GM18520 (cell line): ENCODE data around the gene TMEM125.

Source experiments
- ATAC-seq: cut with Tn5 transposase; IDR thresholded peaks from one replicate; pipeline ENCODE4 v1.9.1; 2021; ENCODE audit not compliant: unreplicated experiment

The TMEM125 gene

DNA sequence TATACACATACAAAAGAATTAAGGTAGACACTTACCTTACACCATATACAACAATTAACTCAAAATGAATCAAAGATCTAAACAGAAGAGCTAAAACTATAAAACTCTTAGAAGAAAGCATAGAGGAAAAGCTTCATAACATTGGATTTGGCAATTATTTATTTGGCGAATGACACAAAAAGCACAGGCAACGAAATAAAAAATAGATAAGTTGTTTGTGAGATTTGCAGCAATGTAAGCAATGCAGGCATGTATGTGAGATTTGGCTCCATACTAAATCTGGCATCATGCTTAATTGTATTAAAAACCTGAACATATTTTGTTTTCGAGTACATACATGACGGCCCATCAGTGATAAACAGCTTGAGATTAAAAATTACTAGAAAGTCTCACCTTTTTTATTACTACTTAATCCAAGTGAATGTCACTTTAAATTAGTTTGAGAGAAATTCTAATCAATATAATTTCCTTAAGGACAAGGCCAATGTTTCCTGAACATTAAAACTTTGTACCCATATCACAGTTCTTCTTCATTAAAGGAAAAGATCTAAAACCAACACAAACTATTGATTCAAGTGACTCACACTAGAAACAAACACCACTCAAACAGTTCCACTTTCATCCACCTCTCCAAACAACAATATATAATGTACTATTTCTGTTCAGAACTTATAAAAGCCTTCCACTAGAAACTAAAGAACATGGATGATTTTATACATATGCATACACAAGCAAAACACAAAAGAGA is 23.1 kb upstream of the TMEM125 start:
- no peak for ATAC-seq

DNA sequence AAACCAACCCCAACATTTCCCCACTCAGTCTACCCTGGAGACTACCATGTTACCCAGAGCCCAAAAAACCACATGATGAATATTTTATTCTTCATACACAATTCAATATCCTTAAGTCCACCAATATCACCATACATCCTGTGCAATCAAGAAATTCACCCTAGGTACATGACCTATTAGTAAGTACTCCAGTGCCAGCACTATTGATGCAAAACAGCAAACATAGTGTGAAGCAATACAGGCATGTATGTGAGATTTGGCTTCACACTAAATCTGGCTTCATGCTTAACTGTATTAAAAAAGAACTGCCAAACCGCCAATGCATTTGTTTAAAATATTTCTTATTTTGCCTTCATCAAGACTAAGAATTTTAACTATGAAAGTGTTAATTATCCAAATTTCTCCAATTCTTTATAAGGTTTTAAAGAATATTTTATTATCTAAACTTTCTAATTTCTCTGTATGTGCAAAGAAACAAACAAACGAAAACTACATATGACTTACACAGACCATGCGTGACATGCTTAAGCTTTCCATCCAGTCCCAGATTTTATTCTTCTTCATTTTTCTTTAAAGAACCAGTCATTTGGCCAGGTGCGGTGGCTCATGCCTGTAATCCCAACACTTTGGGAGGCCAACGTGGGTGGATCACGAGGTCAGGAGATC is 22.4 kb upstream of the TMEM125 start:
- no peak for ATAC-seq

DNA sequence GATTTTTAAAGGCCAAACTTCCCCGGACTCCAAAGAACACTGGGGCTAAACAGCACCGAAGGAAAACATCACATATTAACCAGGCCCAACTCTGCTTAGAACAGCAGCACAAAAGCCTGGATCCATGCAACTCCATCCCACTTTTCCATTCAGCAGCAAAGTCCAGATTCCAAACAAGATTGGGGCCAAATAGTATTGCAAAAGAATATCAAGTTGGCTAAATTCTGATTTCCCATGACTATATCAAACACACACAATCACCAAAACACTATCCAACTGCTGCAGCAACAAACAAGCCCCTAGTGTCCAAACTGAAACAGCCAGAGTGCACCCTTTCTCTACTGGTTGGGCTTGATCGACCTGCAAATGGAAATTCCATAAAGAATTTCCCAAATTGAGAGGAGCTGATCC is 19.4 kb upstream of the TMEM125 start:
- ATAC-seq: no peak

DNA sequence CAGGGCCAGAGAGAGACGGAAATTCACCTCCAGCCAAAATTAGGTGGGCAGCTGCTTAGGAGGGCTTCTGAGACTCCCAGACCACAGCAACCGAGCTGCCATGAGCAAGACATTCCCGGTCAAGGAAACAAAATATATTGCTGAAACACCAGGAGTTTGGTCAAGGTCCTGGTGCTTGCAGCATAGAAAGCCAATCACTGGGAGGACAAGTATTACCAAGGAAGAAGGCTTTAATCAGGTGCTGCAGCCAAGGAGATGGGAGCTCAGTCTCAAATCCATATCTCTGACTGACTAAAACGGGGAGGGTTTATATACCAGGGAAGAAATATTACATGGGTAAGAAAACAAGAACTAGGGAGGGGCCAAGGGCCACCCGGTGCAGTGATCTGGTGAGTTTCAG is 18.8 kb upstream of the TMEM125 start:
- ATAC-seq: no peak

DNA sequence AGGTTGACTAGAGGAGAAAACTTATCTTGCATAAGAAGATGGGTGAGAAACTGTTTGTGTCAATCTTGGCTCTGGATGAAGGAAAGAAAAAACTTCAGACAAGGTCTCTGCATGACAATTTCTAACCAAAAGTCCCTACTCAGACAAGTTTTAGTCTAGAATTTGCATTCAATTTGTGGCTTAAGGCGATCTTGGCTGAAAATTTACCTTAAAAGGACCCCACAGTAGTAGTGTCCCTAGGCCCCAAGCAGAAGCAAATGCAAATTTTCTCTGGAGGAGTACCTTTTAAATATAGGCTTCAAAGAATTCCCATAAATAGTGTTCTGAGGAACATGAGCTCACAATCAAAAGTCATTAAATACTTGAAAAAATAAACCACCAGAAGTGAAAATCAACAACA is 17.6 kb upstream of the TMEM125 start:
- no peak for ATAC-seq

DNA sequence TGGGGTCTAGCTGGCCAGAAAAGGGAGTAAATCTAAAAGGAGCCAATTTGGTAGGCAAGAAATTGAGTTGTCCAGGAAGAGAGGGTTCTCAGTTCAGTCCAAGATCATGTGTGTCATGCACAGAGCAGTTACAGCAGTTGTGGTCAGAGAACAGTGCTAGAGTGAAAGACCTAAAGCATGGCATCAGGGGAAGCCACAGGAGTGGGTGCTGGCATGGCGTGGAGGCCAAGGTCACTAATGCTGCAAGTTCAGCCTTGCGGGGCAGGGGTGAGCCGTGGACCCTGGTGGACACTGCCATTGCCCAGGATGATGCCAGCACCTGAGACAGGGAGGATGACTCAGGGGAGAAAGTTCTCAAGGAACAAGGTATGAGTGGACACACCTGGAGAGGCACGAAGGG is 16.6 kb upstream of the TMEM125 start:
- no peak for ATAC-seq

DNA sequence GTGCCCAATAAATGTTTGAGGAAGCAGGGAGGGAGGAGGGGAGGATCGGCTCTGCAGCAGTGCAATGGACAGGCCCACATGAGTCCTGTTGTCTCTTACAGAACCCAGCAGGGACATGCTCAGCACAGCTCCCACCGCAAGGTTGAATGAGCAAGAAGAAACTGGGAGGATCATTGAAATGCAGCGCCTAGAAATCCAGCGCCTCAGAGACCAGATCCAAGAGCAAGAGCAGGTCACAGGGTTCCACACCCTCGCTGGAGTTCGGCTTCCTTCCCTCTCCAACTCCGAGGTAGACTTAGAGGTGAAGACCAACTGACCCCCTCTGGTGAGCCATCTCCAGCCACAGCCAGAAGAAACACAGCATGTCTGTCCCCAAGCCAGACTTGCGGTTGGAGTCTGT is 15.9 kb upstream of the TMEM125 start:
- ATAC-seq: no peak

DNA sequence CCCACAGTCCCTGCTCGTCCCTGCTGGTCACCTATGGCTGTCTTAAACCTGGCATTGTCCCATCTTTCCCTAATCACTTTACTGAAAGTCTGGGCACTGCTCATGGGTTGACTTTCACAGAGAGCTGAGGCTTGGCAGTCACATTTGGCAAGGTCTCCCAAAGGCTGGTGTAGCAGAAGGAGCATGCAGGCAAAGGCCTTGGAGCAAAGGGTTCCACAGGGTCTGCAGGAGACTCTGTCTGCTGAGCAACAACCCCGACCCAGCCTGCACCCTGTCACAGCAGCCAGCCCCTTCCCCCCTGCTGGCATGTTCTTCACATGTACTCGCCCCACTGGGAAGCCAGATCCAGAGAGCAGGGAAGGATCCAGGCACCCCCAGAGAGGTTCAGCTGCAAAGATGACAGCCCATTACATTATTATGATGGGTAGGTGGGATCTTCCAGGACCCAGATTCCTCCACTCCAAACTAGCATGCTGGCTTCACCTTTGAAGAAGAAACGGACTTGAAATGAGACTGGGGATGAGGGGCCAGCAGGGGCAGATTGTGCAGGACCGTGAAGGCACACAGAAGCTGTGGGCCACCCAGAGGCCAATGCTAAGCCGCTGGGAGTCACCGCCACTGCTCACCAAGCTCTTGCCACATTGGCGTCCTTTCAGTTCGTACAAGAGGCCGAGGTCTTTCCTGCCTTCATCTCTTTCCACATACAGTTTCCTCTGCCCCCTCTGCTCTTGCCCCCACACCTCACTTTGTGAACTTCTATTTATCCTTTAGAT is 14.2 kb upstream of the TMEM125 start:
- no peak for ATAC-seq

DNA sequence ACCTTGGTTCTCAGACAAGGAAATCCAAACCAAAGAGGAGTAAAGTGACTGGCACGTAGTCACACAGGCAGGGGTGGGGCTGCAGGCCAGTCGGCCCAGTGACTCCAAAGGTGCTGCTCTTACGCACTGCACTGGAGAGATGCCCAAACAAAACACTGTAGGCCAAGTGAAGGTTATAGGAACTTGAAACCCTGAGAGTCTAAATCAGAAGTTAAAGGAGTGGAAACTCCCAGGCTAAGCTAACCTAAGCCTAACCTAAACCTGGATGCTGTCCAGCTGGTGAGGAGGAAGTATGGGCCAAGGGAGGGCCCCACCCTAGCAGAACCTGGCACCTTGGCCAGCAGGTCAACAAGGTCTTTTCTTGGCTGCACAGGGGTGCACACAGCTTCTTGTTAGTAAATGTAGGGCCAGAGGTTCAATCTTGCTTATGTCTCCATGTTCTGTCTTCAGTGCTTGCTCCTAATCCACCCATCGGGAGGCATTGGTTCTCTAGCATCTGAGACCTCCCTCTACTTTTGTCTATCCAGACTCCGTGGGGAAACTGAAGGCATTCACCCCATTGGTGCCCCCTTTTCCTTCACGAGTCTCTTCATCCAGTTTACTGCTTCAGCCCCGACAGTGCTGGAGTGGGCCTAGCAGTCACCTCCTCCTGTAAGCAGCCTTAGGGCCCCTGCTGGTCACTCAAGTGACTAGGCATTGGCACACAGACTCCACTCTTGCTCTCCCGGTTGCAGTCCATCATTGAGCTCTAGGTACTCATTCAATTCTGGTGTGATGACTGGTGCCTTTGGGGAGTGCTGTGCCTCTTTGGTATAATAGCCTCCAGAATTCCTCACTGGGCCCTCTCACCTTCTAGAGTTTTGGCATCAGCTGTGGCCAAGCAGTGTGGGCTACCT is 12.9 kb upstream of the TMEM125 start:
- no peak for ATAC-seq

DNA sequence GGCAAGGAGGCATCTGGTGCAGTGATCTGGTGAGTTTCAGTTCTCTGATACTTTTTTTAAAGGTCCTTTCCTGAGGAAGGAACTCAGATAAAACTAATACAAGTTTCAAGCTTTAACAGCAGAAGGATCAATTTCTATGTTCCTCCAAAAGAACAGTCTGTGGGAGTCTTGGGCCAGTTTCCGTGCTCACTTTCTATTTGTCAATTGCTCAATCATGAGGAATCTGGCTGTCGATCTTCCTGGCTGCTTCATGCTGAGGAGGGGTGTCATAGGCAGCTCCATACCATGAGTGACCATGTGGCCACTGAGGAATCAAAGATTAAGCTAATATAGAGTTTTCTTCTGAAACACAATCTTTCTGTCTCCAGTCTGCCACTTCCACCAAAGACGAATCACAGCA is 11.4 kb upstream of the TMEM125 start:
- ATAC-seq: no peak

DNA sequence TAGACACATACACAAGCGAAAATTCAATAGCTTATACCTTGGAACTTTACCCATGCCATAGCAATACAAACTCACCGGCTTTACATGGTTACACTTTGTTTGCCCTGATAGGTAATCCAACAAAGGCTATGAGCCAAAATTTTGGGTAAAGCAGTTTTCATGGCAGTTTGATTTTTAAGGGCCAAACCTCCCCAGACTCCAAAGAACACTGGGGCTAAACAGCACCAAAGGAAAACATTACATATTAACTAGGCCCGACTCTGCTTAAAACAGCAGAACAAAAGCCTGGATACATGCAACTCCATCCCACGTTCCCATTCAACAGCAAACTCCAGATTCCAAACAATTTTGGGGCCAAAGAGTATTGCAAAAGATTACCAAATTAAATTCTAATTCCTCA is 4.4 kb upstream of the TMEM125 start:
- no peak for ATAC-seq

DNA sequence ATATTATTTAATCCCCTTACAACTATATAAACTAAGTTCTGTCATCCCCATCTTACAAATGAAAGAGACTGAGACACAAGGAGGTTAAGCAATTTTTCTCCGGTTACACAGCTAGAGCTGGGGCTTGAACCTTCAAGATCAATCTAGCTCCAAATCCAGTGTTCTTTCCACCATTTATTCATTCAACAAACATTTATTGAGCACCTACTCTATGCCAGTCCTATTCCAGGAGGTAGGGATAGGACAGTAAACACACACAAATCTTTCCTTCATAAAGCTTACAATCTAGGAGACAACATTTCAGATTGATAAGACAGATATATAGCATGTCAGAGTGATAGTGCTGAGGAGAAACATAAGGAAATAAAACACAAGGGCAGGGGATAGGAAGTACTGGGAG is 2.9 kb upstream of the TMEM125 start:
- no peak for ATAC-seq

DNA sequence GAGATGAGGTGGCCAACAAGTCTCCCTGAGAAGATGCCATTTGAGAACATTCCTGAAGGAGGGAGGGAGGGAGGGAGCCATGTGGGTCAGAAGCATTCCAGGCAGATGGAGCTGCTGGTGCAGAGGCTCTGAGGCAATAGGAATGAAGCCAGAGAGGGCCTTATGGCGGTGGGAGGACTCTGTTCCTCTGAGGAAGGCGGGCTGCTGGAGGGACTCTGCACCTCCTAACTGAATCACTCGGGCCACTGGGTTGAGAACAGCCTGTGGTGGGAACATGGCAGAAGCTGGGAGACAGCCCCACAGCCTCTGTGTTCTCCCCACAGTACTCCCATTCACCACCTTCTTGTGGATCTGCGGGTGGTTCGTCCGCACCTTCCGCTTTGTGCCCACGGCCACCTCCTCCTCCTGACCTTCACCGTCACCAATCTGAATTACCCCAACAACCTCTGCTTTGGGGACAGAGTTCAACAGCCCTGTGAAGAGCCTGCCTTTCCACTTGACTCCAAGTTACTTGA is 2.4 kb upstream of the TMEM125 start:
- ATAC-seq: no peak

DNA sequence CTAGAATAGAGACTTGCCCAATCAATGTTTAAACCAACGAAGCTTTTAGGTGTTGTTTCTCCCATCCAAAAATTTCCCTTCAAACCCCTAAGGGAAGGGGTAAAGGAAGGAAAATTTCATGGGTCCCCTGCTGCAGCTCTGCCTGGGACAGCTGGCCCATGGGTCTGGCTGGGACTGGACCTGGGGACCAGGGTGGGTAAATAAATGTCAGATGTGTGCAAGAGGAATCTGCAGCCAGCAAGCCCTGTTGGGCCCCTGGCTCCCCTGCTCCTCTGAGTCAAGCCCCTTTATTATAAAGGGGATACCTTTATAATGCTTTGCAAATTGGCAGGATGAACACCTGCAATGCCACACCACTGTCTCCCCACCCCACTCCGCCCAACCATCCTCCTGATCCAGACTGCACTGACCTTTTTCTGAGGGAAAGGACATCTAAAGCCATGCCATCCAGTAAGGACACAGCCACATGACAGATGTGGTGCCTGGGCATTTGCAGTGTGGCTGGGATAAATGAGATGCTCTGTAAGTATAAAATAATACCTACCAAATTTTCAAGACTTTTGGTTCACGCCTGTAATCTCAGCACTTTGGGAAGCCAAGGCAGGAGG is 1.9 kb upstream of the TMEM125 start:
- no peak for ATAC-seq

DNA sequence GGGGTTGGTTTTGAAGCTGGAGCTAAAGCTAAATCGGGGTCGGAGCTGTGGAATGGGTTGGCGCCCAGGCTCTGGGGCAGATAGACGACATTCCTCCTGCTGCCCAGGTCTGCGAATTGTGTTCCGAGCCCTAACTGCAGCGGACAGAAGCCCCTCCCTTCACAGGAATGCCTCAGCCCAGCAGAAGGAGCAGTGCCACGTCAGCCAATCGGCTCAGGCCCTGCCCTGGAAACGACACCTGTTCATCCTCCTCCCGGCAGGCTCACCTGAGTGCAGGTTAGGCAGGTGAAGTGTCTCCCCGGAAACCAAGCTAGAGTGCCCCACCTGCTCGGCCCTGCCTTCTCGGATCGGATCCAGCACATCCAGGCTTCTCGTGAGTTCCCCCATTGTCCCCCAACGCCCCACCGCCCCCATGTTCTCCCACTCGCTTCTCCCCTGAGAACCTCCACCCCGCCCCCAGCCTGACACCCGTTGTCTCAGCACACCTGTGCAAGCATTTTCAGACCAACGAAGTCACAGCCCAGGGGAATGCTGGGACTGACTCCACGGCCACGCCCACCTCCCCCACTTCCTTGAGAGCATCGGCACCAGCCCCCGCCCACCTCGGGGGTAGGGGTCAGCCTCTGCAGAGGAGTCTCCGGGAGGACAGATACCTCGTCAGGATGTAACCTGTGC is 775 bp downstream of the TMEM125 start:
- no peak for ATAC-seq

DNA sequence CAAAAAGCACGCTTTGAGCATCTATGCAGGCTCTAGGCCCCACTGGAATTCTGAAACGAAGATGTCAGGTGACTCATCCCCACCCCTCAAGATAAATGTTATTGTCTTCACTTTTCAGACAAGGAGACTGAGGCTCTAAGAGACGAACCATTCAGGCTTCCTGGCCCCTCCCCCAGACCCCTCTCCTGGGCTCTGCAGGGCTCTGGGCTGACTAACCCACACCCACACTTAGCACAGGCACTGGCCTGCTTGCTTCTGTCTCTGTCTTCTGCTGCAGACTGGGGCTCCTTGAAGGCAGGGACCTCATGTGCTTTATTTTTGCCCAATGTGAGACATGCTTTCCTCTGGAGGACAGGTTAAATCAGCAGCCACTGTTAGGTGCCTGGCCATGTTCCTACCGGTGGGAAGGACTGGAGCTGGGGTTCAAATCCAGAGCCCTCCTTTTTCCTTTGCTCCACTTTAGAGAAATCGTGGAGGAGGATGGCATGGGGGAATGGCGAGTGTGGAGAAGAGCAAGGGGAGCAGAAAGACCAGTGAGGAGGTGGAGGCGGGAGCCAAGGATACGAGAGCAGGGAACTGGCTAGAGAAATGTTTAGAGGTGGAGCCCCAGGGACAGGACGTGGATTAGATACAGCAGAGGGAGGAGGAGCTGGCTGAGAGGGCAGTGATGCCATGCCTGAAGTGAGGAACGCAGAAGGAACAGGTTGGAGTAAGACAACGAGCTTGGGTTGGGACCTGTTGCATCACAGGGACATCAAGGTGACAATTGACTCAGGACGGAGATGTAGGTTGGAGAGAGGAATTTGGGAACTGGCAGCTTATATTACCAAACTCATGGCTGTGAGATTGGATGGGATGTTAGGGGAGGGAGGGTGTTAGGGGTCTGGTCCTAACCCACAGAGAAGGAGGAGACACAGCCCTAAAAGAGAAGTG is 1.7 kb downstream of the TMEM125 start:
- no peak for ATAC-seq

DNA sequence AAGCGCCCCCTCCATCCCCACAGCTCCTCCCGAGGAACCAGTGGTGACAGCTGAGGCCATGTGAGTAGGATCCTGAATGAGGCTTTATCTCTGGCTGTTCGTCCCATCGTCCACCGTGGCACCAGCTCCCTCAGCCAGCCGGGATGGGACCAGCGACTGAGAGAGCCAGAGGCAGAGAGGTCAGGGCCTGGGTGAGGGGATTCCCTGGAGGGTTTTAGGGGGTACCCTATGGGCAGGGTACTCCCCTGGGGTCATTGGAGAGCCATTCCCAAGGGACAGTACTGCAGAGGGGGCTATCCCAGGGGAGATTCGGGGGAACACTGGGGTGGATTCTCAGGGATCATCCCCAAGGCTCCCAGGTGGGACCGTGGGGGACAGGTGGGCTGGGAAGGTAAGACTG is 2.4 kb downstream of the TMEM125 start:
- ATAC-seq: no peak

DNA sequence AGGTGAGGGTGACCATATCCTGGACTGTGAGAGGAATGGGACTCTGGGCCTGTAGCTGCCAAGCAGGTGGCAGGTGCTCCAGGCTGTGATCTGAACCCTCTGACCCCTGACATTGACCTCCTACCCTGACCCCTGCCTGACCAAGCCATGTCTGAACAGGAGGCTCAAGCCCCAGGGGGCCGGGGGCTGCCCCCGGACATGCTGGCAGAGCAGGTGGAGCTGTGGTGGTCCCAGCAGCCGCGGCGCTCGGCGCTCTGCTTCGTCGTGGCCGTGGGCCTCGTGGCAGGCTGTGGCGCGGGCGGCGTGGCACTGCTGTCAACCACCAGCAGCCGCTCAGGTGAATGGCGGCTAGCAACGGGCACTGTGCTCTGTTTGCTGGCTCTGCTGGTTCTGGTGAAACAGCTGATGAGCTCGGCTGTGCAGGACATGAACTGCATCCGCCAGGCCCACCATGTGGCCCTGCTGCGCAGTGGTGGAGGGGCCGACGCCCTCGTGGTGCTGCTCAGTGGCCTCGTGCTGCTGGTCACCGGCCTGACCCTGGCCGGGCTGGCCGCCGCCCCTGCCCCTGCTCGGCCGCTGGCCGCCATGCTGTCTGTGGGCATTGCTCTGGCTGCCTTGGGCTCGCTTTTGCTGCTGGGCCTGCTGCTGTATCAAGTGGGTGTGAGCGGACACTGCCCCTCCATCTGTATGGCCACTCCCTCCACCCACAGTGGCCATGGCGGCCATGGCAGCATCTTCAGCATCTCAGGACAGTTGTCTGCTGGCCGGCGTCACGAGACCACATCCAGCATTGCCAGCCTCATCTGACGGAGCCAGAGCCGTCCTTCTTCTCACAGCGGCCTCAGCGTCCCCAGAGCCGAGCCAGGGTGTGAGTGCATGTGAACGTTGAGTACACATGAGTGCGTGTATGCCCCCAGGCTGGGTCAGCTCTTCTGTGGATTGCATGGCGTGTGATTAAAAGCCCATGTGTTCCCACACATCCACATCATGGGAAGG is 3.1 kb downstream of the TMEM125 start:
- no peak for ATAC-seq
